Measurements from ENCODE around the gene TTYH3.

- TF ChIP-seq EZH2phosphoT487 (IDR thresholded peaks at IDR 0.05; ENCODE audit: borderline replicate concordance, low read length): no peak
- TF ChIP-seq, protein P1, sequence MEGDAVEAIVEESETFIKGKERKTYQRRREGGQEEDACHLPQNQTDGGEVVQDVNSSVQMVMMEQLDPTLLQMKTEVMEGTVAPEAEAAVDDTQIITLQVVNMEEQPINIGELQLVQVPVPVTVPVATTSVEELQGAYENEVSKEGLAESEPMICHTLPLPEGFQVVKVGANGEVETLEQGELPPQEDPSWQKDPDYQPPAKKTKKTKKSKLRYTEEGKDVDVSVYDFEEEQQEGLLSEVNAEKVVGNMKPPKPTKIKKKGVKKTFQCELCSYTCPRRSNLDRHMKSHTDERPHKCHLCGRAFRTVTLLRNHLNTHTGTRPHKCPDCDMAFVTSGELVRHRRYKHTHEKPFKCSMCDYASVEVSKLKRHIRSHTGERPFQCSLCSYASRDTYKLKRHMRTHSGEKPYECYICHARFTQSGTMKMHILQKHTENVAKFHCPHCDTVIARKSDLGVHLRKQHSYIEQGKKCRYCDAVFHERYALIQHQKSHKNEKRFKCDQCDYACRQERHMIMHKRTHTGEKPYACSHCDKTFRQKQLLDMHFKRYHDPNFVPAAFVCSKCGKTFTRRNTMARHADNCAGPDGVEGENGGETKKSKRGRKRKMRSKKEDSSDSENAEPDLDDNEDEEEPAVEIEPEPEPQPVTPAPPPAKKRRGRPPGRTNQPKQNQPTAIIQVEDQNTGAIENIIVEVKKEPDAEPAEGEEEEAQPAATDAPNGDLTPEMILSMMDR (IDR thresholded peaks at IDR 0.05; ENCODE audit: low read depth, low read length, poor library complexity, severe bottlenecking): no peak
Measured at GRCh38 chr7:2667843-2668242, 36.1 kb downstream of the TTYH3 start.

Data from DOHH2 (cell line).